Kidney capillary endothelial cell (primary cell): Measurements from ENCODE around the gene GRAP.

Experiments
- DNase-seq: peaks from one replicate; pipeline ENCODE4 v3.0.0-alpha.2; 2018; ENCODE audit warnings: low spot score

The GRAP gene

GRCh38 chr17:19002805-19003542 lies 43.8 kb downstream of the GRAP start:
- no peak for DNase-seq

- no peak for DNase-seq
Observed at GRCh38 chr17:19001907-19002590, 44.7 kb downstream of the GRAP start.

- DNase-seq = no peak
Observed at GRCh38 chr17:19000531-19001325, 46.0 kb downstream of the GRAP start.

GRCh38 chr17:18999911-19000310 lies 46.8 kb downstream of the GRAP start:
- DNase-seq = no peak

GRCh38 chr17:18999394-18999793 lies 47.4 kb downstream of the GRAP start:
- DNase-seq = no peak

GRCh38 chr17:18997650-18998196 lies 49.0 kb downstream of the GRAP start:
- DNase-seq = no peak

GRCh38 chr17:18996458-18996857 lies 50.3 kb downstream of the GRAP start:
- DNase-seq = no peak

- no peak for DNase-seq
Observed at GRCh38 chr17:18995220-18995619, 51.5 kb downstream of the GRAP start.

GRCh38 chr17:18994631-18995030 lies 52.1 kb downstream of the GRAP start:
- DNase-seq = no peak

GRCh38 chr17:18993905-18994526 lies 52.7 kb downstream of the GRAP start:
- no peak for DNase-seq

- DNase-seq = no peak
Observed at GRCh38 chr17:18992454-18993130, 54.2 kb downstream of the GRAP start.

- DNase-seq = no peak
Observed at GRCh38 chr17:18991531-18992315, 55.0 kb downstream of the GRAP start.

GRCh38 chr17:18990331-18990730 lies 56.4 kb downstream of the GRAP start:
- DNase-seq = no peak

- no peak for DNase-seq
Observed at GRCh38 chr17:18988546-18989173, 58.1 kb downstream of the GRAP start.

- DNase-seq = no peak
Observed at GRCh38 chr17:18987862-18988545, 58.8 kb downstream of the GRAP start.

GRCh38 chr17:18987230-18987610 lies 59.5 kb downstream of the GRAP start:
- DNase-seq = no peak

- no peak for DNase-seq
Observed at GRCh38 chr17:18986541-18987229, 60.1 kb downstream of the GRAP start.

- no peak for DNase-seq
Observed at GRCh38 chr17:18985475-18985874, 61.3 kb downstream of the GRAP start.
